Astrocyte (in vitro differentiated cells and primary cell): ENCODE measurements around the gene CHST15.

Experiments
- CTCF ChIP-seq: IDR thresholded peaks from 2 replicates; pipeline ENCODE4 v1.5.1; 2011; ENCODE audit warnings: low read depth, mild to moderate bottlenecking, inconsistent platforms, low read length, moderate library complexity; ENCODE audit not compliant: insufficient read depth
- EZH2 ChIP-seq: IDR thresholded peaks from 2 replicates; pipeline ENCODE4 v1.6.1; 2012; ENCODE audit warnings: mild to moderate bottlenecking, low read length, inconsistent platforms; ENCODE audit not compliant: insufficient read depth

DNA sequence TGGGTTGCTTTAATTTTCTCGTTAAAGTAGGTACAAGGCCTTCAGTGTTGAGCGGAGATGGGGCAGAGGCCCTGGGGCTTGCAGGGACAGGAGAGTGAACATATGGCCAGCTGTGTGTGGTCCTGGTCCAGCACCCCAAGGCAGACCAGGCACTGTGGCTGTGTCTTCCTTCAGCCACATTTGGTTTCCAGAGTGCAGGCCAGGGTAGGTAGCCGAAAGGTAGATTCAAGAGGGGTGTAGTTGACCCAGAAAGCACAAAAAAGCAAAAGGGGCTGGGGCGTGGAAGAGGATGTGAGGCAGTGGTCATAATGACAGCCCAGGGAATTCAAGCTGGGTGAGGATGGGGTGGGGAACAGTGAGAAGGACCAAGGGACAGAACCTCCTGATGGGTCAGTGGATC, 21.3 kb upstream of the CHST15 start:
- TF ChIP-seq CTCF: no peak
- TF ChIP-seq EZH2: no peak
